DOHH2 (cell line): ENCODE results near the gene HIBADH.

Experiments used
- CTCF ChIP-seq: fragments of 200-600 bp; sonication (generic); IDR thresholded peaks from one replicate; pipeline ENCODE4 v1.5.1; 2014; ENCODE audit warnings: antibody characterized with exemption, mild to moderate bottlenecking, low read depth, low read length; ENCODE audit not compliant: poor library complexity, severe bottlenecking
- EZH2phosphoT487 ChIP-seq: fragments of 200-600 bp; sonication (generic); IDR thresholded peaks from 2 replicates; pipeline ENCODE4 v1.6.1; 2017; ENCODE audit warnings: borderline replicate concordance, mild to moderate bottlenecking, antibody characterized with exemption, low read length, moderate library complexity, mixed read lengths

GRCh38 chr7:27627146-27627545 is 35.5 kb downstream of the HIBADH start:
- TF ChIP-seq CTCF (no peak), EZH2phosphoT487 (no peak)
